ENCODE results near the gene KIF1A.

Gene KIF1A

GRCh38 chr2:240735476-240735875, 84.5 kb downstream of the KIF1A start:
- no peak for DNase-seq (ENCODE audit: low spot score)

DNA sequence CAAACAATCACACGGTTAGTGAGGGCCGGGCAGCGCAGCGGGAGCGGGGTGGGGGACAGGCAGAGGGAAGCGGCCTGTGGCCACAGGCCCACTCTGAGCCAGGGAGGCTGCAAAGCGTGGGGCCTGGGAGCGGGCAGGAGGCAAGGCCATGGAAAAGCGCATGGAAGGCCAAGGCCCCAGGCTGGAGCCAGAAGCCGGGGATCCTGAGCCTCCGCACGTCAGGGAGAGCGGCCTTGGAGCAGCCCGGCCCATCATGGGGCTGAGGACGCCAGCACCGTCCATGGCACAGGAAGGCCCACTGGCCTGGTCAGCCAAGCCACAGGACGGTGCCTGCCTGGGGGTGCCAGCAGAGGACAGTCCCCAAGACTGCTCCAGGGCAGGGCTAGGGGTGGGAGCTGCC, 85.3 kb downstream of the KIF1A start:
- DNase-seq (ENCODE audit: low spot score): no peak

DNA sequence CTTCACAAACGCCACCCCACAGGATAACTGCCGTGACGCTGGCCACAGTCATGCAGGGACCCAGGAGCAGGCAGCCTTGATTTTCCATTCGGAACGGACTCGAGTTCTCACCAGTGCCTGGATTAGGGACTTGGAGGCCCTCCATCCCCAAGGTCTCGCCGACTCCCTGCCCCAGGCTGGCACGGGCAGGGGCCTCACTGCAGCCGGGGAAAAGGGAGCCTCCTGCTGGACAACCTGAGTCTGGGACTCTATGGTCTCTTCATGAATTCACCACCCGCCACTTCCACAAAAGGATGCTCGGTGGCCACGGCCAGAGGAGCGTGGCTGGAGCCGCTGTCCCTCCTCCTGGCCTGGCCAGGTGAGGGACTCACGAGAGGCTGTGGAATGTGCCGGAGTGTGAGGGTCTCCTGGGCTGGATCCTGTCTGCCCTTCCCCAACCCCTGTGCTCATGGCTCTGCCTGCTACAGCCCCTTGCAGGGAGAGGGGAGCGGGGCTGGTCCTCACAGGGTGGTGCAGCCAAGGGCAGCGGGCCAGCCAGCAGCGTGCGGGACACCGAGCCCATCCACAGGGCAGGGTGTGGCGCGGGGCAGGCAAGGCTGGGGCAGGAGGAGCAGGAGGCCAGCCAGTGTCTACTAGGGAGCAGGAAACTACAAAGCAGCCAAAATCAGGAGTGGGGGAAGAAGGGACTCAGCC, 86.1 kb downstream of the KIF1A start:
- DNase-seq (ENCODE audit: low spot score): no peak

DNA sequence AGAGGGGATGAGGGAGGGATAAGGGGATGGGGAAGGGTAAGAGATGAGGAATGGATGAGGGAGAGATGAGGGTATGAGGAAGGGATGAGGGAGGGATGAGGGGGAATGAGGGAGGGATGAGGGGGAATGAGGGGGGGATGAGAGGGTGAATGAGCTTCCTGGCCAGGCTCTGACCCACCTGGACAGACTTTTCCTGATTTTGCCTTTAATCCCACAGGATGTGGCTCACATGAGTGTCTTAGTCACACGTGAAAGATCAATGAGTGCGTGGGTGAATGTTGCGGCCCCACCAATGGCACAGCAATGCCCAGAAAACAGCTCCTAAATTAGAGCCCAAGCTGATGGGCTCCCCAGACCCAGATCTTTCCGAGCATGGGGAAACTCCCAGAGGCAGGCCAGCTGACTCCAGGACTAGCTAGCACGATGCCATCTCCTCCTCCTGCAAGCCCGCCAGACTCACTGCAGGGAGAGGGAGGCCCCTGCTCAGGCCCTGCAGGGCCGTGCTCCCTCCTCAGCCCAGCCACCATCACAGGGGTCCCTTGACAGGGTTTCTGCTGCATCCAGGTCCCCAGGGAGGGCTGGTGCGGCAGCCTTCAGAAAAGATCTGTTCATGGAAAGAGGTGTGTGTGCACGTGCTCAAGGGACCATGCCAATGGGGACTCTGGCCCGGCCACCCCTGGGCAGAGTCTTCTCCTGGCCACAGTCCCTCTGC, 87.0 kb downstream of the KIF1A start:
- DNase-seq (ENCODE audit: low spot score): no peak

- no peak for DNase-seq (ENCODE audit: low spot score)
Measured at GRCh38 chr2:240732184-240732583, 87.8 kb downstream of the KIF1A start.

DNA sequence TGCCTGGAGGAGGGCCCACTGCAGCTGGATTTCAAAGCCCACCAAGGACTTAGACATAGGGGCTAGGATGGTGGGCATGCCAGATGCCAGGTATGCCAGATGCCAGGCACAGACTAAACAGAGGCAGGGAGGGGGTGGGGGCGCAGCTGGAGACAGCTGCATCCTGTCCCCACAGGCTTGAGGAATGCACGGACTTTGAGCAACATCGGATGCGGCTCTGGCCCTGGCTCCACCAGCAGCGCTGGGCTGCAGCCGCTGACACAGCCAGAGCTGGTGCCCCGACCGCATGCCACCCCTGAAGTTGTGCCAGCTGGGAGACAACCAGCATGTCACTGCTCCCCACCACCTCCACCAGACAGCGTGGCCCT, 88.9 kb downstream of the KIF1A start:
- no peak for DNase-seq (ENCODE audit: low spot score)

DNA sequence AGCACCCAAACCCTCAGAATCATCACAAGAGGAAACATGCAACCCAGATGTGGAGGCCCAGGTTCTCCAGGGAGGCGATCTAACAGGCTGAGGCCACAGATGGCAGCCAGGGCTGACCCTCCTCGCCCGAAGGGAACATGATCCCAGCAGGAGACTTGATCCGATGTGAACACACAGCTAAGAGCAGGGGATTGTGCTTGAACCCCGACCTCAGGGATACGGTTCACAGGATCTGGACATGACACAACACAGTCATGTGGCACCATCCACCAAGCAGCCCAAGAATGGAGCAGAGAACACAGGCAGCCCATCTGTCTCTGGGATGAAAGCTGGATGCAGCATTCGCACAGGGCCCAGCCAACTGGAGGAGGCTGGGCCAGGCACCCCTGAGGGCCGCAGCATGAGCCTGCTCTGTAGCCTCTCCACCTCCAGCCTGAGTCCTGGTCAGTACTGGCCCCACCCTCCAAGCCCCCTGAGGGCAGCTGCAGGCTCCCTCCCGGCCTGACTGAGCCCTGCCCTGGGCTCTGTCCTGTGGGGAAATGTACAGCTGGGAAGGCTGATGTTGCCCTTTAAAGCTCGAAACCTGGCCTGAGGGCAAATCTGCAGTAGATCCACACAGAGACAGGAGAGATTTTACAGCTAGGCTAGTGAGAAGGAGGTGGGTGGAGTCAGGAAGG, 89.4 kb downstream of the KIF1A start:
- no peak for DNase-seq (ENCODE audit: low spot score)

GRCh38 chr2:240728827-240729226, 91.2 kb downstream of the KIF1A start:
- DNase-seq (ENCODE audit: low spot score): no peak

DNA sequence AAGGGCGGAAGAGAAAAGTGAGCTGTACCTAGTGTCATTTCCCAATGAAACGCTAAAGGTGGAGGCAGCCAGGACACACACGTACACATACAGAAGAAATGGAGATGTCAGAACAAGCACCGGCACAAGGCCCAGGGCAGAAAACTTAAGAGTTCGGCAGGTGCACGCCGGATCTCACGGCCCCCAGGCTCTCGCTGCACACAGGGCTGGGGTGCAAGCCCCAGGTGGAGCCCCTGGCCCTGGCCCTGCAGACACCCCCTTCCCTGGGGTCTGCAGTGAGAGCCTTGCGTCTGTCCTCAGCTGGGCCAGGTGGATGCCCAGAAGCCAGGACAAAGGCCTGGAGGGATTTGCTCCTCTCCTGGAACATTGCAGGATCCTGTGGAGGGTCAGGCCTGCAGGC, 91.7 kb downstream of the KIF1A start:
- no peak for DNase-seq (ENCODE audit: low spot score)

GRCh38 chr2:240727913-240728312, 92.1 kb downstream of the KIF1A start:
- DNase-seq (ENCODE audit: low spot score): no peak

- no peak for DNase-seq (ENCODE audit: low spot score)
Measured at GRCh38 chr2:240727439-240727838, 92.6 kb downstream of the KIF1A start.

GRCh38 chr2:240726876-240727275, 93.1 kb downstream of the KIF1A start:
- DNase-seq (ENCODE audit: low spot score): no peak

- no peak for DNase-seq (ENCODE audit: low spot score)
Measured at GRCh38 chr2:240725671-240726070, 94.3 kb downstream of the KIF1A start.

- no peak for DNase-seq (ENCODE audit: low spot score)
Measured at GRCh38 chr2:240725266-240725665, 94.8 kb downstream of the KIF1A start.

DNA sequence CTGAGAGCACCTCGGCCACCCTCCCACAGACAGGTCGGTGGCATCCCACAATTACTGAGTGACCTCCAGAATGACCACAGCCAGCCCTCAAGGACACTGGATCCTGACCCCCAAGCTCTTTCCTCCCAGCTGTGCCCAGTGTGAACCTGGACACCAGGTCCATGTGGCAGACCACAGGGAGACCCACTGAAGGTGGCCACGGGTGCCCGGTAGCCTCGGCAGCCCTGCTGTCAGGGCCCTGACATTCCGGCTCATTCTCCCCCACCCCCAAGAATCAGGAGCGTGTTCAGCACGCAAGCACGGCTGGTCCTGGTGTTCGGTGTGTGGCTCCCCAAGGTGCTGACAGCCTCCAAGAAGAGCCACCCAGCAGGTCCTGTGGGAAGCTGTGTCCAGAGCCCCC, 95.6 kb downstream of the KIF1A start:
- DNase-seq (ENCODE audit: low spot score): no peak

DNA sequence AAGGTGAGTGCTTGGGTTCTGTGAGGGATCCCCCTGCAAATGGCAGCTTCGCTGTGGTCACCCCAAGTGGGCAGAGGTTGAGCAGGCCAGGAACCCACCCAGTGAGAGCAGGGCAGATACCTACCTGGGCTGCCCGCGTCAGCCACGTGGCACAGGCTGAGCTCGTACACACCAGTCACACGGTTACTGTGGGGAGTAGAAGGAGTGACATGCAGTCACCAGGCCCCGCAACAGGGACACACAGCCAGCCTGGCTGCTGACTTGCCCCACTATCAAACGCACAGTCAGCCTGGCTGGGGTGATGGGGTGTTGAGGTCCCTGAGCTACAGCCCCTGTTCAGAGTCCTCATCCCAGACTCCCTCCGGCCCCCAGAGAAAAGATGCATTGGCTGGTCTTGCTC, 96.2 kb downstream of the KIF1A start:
- DNase-seq (ENCODE audit: low spot score): no peak

DNA sequence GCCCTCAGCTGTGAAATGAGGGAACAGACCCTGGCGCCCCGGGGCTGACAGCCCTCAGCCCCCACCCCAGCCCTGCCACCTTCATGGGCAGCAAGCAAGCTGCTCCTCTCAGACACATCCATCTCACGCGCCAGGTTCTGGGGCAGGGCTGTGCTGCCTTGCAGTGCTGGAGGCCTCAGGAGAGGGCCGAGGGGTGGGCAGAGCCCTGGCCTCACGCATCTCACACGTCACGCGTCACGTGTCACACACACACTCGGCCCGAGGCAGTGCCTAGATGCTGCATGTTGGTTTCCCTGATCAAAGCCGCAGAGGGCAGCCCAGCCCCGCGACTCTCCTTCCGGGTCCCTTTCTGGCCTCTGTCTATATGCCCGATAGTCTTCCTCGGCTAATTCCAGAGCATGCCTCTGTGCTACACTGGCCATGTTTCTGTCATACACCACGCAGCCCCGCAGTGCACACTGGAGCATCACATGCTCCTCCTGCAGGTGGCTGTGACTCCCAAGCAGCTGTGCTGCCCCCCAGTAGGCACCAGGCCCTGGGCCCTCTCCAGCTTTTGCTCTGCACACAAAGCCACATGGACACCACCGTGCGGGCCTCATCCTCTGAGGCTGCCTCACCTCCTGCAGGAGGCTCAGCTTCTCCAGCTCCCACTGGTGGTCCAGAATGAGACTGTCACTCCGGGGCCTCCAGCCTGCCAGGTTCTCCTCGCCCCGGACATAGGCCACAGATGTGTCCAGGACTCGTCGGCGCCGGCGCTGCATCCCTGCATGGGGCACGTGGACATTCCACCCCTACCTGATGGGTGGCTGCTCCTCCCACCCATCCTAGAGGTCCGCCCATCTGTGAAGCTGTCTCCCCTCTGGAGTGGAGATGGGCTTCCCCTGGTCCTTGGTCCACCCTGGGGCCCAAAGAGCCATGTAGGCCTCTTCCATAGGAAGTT, 97.0 kb downstream of the KIF1A start:
- no peak for DNase-seq (ENCODE audit: low spot score)

DNA sequence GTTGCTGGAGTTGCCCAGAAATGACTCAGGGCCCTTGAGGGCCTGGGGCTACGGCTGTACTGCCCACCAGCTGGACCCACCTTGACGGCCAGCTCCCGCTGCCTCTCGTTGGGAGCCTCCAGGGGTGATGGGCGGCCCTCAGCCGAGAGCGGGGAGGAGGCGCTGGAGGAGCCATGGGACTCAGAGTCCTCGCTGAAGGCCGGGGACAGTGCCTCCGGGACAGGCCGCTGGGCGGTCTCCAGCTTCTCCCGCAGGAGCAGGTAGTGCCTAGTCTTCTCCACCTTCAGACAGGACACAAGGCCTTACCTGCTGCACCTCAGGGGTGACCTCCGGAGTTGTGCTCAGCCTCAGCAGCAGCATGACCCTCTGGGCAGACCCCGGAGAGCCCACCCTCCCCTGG, 97.6 kb downstream of the KIF1A start:
- DNase-seq (ENCODE audit: low spot score): no peak

DNA sequence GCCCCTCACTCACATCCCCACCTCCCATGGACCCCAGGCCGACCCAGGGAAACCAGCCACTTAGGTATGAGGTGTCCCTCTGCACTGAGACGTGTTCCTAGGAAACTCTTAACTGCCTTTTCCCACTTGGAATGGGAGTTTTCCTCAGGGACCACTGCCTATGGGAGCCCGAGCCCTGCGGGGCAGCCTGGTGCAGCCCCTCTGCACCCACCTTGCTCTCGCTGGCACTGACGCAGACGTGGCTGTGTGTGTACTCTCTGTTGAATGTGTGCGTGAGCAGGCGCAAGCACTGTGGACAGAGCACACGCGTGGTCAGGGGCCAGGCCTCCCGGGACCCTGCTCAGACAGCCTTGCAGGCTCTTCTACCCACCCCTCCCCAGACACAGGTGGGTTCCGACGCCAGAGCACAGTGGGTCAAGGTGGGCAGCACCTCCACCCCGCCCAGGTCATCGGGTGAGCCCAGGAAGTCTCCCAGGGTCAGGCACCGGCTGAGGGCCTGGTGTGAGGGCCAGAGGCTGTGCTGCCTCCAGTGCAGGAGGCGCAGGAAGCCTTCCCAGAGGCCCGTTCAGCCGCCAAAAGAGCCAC, 98.3 kb downstream of the KIF1A start:
- no peak for DNase-seq (ENCODE audit: low spot score)

GRCh38 chr2:240720686-240721595, 99.1 kb downstream of the KIF1A start:
- no peak for DNase-seq (ENCODE audit: low spot score)
